Measurements from ENCODE around the gene OSBPL6.

DNA sequence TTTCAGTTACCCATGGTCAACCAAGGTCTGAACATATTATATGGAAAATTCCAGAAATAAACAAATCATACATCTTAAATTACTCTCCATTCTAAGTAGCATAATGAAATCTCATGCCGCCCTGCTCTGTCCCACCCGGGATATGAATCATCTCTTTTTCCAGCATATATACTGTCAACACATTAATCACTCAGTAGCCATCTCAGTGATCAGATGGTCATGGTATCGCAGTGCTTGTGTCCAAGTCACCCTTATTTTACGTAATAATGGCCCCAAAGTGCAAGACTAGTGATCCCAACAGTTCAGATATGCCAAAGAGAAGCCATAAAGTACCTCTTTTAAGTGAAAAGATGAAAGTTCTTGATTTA is 43.8 kb downstream of the OSBPL6 start:
- TF ChIP-seq, protein P1, sequence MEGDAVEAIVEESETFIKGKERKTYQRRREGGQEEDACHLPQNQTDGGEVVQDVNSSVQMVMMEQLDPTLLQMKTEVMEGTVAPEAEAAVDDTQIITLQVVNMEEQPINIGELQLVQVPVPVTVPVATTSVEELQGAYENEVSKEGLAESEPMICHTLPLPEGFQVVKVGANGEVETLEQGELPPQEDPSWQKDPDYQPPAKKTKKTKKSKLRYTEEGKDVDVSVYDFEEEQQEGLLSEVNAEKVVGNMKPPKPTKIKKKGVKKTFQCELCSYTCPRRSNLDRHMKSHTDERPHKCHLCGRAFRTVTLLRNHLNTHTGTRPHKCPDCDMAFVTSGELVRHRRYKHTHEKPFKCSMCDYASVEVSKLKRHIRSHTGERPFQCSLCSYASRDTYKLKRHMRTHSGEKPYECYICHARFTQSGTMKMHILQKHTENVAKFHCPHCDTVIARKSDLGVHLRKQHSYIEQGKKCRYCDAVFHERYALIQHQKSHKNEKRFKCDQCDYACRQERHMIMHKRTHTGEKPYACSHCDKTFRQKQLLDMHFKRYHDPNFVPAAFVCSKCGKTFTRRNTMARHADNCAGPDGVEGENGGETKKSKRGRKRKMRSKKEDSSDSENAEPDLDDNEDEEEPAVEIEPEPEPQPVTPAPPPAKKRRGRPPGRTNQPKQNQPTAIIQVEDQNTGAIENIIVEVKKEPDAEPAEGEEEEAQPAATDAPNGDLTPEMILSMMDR (IDR thresholded peaks at IDR 0.05), result no peak
- TF ChIP-seq POLR2AphosphoS5 (IDR thresholded peaks at IDR 0.05; ENCODE audit: low read depth, low read length), result no peak
- TF ChIP-seq, protein P2, sequence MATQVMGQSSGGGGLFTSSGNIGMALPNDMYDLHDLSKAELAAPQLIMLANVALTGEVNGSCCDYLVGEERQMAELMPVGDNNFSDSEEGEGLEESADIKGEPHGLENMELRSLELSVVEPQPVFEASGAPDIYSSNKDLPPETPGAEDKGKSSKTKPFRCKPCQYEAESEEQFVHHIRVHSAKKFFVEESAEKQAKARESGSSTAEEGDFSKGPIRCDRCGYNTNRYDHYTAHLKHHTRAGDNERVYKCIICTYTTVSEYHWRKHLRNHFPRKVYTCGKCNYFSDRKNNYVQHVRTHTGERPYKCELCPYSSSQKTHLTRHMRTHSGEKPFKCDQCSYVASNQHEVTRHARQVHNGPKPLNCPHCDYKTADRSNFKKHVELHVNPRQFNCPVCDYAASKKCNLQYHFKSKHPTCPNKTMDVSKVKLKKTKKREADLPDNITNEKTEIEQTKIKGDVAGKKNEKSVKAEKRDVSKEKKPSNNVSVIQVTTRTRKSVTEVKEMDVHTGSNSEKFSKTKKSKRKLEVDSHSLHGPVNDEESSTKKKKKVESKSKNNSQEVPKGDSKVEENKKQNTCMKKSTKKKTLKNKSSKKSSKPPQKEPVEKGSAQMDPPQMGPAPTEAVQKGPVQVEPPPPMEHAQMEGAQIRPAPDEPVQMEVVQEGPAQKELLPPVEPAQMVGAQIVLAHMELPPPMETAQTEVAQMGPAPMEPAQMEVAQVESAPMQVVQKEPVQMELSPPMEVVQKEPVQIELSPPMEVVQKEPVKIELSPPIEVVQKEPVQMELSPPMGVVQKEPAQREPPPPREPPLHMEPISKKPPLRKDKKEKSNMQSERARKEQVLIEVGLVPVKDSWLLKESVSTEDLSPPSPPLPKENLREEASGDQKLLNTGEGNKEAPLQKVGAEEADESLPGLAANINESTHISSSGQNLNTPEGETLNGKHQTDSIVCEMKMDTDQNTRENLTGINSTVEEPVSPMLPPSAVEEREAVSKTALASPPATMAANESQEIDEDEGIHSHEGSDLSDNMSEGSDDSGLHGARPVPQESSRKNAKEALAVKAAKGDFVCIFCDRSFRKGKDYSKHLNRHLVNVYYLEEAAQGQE (IDR thresholded peaks at IDR 0.05; ENCODE audit: insufficient read depth in 1 of 2, low read depth in 2 of 2, low read length in 1 of 2), result no peak

Measured in Panc1 (cell line).